Fibroblast of pulmonary artery (primary cell): Measurements from ENCODE around the gene STRIP1.

Experiments used
- DNase-seq: peaks from one replicate; pipeline ENCODE4 v3.0.0-alpha.2; 2010; ENCODE audit warnings: low read depth
- H3K4me3 ChIP-seq: replicated peaks from 2 replicates; pipeline ENCODE4 v1.5.1; 2011; ENCODE audit warnings: low read depth, mild to moderate bottlenecking, control low read depth, low read length, moderate library complexity
- CTCF ChIP-seq: IDR thresholded peaks from 2 replicates; pipeline ENCODE4 v1.5.1; 2011; ENCODE audit warnings: mild to moderate bottlenecking, control low read depth, low read length, inconsistent platforms; ENCODE audit errors: missing control alignments

The STRIP1 gene

GRCh38 chr1:109997867-109998229, 36.6 kb upstream of the STRIP1 start:
- no peak for TF ChIP-seq CTCF
- no peak overlapping the region for H3K4me3 ChIP-seq
- DNase-seq, result no peak

GRCh38 chr1:110002695-110003094, 31.7 kb upstream of the STRIP1 start:
- TF ChIP-seq CTCF, result no peak
- H3K4me3 ChIP-seq, result no peak overlapping the region

GRCh38 chr1:110003747-110004428, 30.5 kb upstream of the STRIP1 start:
- DNase-seq, result peak; percentile 99
- TF ChIP-seq CTCF, result no peak
- H3K4me3 ChIP-seq, result peak overlapping the region; percentile 59

More at GRCh38 chr1:110002695-110003094, 31.7 kb upstream of the STRIP1 start:
- DNase-seq, result no peak

- no peak for TF ChIP-seq CTCF
- no peak for DNase-seq
- peak overlapping the region; percentile 59 for H3K4me3 ChIP-seq
Observed at GRCh38 chr1:110004583-110004982, 29.8 kb upstream of the STRIP1 start.

- peak; percentile 25 for DNase-seq
- H3K4me3 ChIP-seq, result peak overlapping the region; percentile 59
- TF ChIP-seq CTCF, result no peak
Observed at GRCh38 chr1:110005971-110006370, 28.5 kb upstream of the STRIP1 start.

- no peak for DNase-seq
- TF ChIP-seq CTCF, result no peak
Observed at GRCh38 chr1:110006516-110006915, 27.9 kb upstream of the STRIP1 start.

GRCh38 chr1:110007046-110007830, 27.2 kb upstream of the STRIP1 start:
- H3K4me3 ChIP-seq, result no peak overlapping the region
- no peak for DNase-seq
- no peak for TF ChIP-seq CTCF

More at GRCh38 chr1:110006516-110006915, 27.9 kb upstream of the STRIP1 start:
- peak overlapping the region; percentile 1 for H3K4me3 ChIP-seq
